Mammary epithelial cell (primary cell): ENCODE measurements around the gene PAM16.

ENCODE experiments used
- CTCF ChIP-seq, 2 donors: IDR thresholded peaks in 1 of 2; conservative IDR thresholded peaks in 1 of 2; 2 replicates each; pipeline ENCODE4 v1.5.1; 2011 to 2012; ENCODE audit warnings: inconsistent platforms in 2 of 2, low read length in 2 of 2, mild to moderate bottlenecking in 2 of 2, control low read depth in 1 of 2, low read depth in 1 of 2; ENCODE audit not compliant: insufficient read depth in 1 of 2; ENCODE audit errors: extremely low read depth in 1 of 2
- EZH2 ChIP-seq: IDR thresholded peaks from 2 replicates; pipeline ENCODE4 v1.6.1; 2012; ENCODE audit warnings: low read length, inconsistent platforms, borderline replicate concordance

GRCh38 chr16:4380119-4381063 lies 29.3 kb upstream of the PAM16 start:
- no peak for TF ChIP-seq CTCF (conservative IDR thresholded peaks at IDR 0.05 in 1 of 2, IDR thresholded peaks at IDR 0.05 in 1 of 2; ENCODE audit: extremely low read depth in 1 of 2, insufficient read depth in 1 of 2, low read depth in 1 of 2, low read length in 2 of 2)
- TF ChIP-seq EZH2, result no peak
